Germinal center (tissue), 1 donor: ENCODE data around the gene IL31RA.
"Not testable (repeated sequence)": the region's sequence is repeated elsewhere in the genome, so short reads cannot be mapped to it uniquely, and the experiment has no call there.

ENCODE experiments used
- DNase-seq: peaks from one replicate; pipeline ENCODE4 v3.0.0; 2012; ENCODE audit warnings: mixed read lengths, low spot score

IL31RA gene

GRCh38 chr5:55850839-55851674 lies at the start of gene IL31RA:
Gene IL31RA (plus strand): TSS chr5:55851357. CDS start chr5:55851571, 214 bp downstream.
- no peak for DNase-seq

GRCh38 chr5:55808814-55809213 lies 42.3 kb upstream of the IL31RA start:
- not testable (repeated sequence) for DNase-seq

- not testable (repeated sequence) for DNase-seq
Measured at GRCh38 chr5:55815939-55816338, 35.2 kb upstream of the IL31RA start.

- DNase-seq, result no peak
Measured at GRCh38 chr5:55816342-55816741, 34.8 kb upstream of the IL31RA start.

- DNase-seq, result no peak
Measured at GRCh38 chr5:55817030-55817429, 34.1 kb upstream of the IL31RA start.

- no peak for DNase-seq
Measured at GRCh38 chr5:55820488-55820887, 30.7 kb upstream of the IL31RA start.

GRCh38 chr5:55821731-55822512 lies 29.2 kb upstream of the IL31RA start:
- peak; percentile 3 for DNase-seq

GRCh38 chr5:55823151-55823796 lies 27.9 kb upstream of the IL31RA start:
- no peak for DNase-seq

GRCh38 chr5:55829956-55830355 lies 21.2 kb upstream of the IL31RA start:
- no peak for DNase-seq

GRCh38 chr5:55832446-55832845 lies 18.7 kb upstream of the IL31RA start:
- DNase-seq, result no peak

GRCh38 chr5:55836191-55836590 lies 15.0 kb upstream of the IL31RA start:
- DNase-seq, result no peak

GRCh38 chr5:55841976-55842375 lies 9.2 kb upstream of the IL31RA start:
- no peak for DNase-seq

GRCh38 chr5:55847837-55848236 lies 3.3 kb upstream of the IL31RA start:
- DNase-seq, result no peak

- no peak for DNase-seq
Measured at GRCh38 chr5:55848783-55849182, 2.4 kb upstream of the IL31RA start.

- no peak for DNase-seq
Measured at GRCh38 chr5:55851675-55851979, 470 bp downstream of the IL31RA start.

- no peak for DNase-seq
Measured at GRCh38 chr5:55852503-55852902, 1.3 kb downstream of the IL31RA start.

- DNase-seq, result no peak
Measured at GRCh38 chr5:55853041-55853670, 2.0 kb downstream of the IL31RA start.

- no peak for DNase-seq
Measured at GRCh38 chr5:55853818-55854217, 2.7 kb downstream of the IL31RA start.

GRCh38 chr5:55855509-55855908 lies 4.4 kb downstream of the IL31RA start:
- DNase-seq, result no peak

GRCh38 chr5:55856516-55857246 lies 5.5 kb downstream of the IL31RA start:
- DNase-seq, result no peak

- no peak for DNase-seq
Measured at GRCh38 chr5:55857247-55857640, 6.1 kb downstream of the IL31RA start.

GRCh38 chr5:55858104-55858503 lies 6.9 kb downstream of the IL31RA start:
- no peak for DNase-seq
